Activated CD4-positive, alpha-beta T cell treated with anti-CD3 and anti-CD28 coated beads, Interleukin-2, amount 50 U/mL, for 4 hours (primary cell): Measurements from ENCODE around the gene PTAFR.

ENCODE experiments used
- DNase-seq, 2 experiments: peaks; one replicate each; pipeline ENCODE4 v3.0.0-alpha.2; 2020

PTAFR gene, protein sequence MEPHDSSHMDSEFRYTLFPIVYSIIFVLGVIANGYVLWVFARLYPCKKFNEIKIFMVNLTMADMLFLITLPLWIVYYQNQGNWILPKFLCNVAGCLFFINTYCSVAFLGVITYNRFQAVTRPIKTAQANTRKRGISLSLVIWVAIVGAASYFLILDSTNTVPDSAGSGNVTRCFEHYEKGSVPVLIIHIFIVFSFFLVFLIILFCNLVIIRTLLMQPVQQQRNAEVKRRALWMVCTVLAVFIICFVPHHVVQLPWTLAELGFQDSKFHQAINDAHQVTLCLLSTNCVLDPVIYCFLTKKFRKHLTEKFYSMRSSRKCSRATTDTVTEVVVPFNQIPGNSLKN

DNA sequence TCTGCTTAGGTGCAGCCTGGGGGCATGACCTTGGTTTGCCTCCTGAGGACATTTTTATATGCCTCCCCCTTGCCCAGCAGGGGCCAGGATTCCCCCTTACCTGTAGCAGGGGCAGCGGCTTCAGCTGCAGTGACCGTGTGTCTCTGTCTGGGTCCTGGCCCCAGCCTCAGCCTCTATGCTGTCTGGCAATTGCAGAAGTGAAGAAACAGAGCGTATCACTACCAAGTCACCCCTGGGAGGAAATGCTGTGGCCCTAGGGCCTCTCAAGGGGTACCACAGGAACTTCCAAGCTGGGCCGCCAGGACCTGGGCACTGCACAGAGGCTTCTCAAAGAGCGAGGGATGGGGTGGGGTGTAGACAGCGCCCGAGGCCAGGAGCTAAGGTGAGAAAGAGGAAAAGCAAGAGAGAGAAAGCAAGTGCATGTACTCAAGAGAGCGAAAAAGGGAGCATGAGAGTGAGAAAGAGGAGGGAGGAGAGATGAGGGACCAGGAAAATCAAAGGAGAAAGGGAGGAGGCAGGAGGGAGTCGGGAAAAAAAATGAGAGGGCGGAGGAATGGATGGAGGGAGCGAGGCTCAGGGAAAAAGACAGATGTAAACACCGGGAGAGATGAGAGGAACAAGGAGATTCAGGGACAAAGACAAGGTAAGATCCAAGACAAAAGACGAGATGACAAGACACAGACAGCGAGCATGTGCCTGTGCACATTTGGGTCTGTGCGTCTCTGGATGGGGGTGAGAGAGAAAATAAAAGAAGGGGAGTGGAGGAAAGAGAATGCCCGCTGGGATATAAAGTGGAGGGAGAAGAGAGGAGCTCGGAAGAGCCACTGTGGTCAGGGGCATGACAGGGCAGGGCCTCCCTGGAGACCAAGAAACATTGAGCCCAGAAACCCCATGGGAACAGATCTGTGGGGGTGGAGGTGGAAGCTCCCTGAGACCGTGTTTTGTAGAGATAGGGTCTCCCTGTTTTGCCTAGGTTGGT is at the start of gene PTAFR:
Gene PTAFR, minus strand, starts transcription at position 199 of the 979 bp plus-strand sequence. CDS start 25,669 bp downstream, outside the sequence.
- no peak for DNase-seq

DNA sequence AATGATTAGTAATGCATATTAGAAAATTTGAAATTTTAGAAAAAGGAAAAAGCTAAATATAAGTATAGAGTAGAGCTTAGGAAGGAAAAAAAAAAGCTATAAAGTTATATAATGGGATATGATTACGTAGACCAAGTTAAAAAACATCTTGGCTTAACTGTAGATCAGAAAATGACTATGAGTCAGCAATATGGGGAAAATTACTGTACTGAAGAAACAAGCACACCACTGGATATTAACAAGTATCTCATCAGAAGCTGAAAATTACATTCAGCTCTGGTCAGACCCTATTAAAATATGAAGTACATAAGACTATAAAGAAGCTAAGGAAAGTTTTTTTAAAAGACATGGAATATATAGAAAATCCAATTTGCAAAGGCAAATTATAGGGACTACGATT is 36.8 kb upstream of the PTAFR start:
- no peak for DNase-seq

DNA sequence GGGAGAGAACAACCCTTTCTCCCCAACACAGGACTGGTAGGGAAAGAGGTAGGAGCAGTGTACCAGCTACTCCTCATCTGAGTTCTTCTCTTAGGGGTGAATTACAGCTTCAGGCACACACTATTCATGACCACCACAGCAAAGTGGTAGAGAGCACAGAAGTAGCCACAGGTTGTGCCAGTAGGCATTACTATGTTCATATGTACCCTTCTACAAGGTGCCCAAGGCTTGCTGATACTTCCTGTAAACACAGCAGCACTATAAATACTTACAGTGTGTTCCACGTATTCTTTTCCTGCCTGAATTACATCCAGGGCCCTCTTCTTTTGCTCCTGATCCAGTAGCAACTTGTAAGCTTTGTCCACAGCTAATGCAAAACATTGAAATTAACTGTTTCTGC is 33.2 kb upstream of the PTAFR start:
- no peak for DNase-seq

DNA sequence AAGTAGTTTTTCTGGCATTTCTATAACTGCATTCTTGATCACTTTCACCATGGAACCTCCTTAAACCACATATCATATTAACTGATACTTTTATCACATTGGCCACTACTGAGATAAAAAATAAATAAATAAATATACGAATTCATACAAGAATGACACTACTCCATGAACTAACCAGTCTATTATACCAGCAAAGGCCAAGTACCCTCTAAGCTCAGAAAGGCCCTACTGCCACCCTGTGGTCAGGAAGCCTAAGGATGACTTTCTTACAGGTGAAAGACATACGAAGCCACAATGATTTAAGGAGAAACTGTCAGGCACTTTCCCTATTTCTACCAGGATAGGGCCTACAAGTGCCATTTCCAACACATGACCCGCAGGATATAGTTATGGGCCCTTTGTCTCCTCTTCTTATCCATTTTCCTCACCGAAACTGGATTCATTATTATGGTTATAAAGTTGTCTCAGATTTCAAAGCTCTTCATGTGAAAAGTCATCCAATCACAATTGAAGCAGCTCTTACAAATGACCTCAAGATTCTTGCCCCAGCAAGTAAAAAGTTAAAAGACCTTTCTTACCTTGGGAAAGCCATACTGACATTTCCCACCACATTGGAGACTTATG is 32.4 kb upstream of the PTAFR start:
- DNase-seq, result peak; percentile 57 to 58

DNA sequence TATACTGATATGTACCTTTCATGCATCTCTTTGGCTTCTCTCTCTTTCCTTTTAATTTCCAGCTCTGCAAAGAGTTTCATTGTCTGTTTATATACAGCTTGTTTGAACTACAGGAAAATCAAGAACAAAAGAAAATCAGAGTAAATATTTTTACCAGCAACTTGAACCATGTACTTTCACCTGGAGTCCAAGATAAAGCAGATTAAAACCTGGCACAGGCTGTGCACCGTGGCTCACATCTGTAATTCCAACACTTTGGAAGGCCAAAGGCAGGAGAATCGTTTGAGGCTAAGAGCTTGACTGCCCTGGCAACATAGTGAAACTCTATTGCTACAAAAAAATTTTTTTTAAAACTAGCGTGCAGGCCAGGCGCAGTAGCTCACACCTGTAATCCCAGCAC is 28.8 kb upstream of the PTAFR start:
- DNase-seq, result no peak

DNA sequence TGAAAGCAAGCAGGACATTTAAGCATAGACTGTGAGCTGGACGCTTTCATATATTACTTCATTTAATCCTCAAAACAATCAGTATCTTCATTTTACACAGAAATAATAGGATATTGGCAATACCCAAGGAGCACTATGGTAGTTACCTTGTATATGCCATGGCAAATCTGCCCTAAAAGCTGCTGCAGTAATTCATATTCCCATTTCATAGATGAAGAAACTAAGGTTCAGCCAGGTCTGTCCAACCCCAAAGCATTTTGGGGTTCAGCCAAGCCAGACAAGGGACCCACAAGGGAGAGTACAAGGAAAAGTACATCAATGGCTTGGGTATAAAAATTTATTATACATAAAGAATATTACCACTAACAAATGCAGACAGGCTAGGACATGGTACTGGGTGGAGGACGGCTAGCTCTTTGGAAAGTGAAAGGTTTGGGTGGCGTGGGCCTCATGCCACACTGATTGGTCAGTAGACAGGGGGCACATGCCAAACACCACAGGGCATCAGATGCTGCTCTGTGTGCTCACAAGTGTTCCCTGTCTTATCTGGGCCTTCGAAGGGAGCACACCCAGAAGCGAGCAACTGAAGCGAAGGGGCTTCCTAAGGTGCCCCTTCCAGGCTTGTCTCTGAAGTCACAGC is 23.9 kb upstream of the PTAFR start:
- DNase-seq, result no peak

DNA sequence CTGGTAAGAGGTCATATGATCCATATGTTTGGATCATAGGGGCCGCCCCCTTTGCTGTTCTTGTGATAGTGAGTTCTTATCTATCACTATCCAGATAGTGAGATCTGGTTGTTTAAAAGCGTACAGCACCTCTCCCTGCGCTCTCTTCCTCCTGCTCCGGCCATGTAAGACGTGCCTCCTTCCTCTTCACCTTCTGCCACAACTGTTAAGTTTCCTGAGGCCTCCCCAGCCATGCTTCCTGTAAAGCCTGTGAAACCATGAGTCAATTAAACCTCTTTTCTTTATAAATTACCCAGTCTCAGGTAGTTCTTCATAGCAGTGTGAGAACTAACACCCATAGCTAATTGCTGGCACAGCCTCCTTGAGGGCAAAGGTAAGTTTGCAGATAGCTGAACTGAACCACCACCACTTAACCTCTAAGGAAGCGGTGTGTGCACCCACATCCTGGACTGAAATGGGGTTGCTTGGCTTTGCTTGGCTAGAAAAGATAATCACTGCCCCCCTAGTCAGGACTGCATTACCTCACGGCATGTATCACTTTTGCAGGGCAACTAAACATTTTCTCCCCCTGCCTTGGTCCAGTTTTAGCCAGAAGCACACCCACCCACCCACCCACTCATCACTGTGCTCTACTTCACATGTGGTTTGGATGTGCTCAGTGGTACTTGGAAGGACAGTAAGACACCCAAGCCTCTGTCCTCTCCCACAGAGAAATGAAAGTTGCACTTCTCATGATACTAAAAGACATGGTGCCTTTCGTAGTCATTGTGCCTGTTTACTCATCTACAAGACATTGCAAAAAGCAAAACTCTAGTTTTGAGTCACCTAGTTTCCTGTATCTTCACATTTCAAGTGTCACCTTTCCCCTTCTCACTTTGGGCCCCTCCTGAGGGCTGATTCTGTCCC is 23.1 kb upstream of the PTAFR start:
- DNase-seq, result peak in 1 of 2 experiments; percentile 21

DNA sequence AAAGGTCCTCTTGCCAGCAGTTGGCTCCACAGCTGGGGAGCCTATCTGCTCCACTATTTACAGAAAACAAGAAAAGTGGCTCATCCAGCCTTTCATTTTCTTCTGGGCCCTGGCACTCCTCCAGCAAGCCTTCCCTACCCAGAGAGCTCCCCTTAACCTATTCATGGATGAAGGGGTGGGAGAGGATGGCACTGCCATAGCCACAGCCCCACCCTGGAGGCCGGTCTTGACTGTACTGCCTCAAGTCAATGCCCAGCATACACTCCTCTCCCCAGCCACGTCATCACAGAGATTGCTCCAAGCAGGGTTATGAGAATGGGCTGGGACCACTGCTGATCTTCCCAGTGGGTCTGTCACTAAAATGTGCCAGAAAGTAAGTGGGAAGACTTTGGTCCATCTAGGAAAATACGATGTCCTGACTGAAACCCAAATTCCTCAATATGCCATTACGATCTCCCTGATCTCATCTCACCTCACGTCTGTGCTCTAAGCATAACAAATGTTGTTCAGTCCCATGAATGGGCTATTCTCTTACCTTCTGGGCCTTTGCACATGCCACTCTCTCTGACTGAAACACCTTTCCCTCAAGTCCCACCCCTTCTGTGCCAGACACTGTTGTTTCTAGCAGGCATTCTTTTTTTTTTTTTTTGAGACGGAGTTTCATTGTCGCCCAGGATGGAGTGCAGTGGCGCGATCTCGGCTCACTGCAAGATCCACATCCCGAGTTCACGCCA is 21.4 kb upstream of the PTAFR start:
- no peak for DNase-seq

DNA sequence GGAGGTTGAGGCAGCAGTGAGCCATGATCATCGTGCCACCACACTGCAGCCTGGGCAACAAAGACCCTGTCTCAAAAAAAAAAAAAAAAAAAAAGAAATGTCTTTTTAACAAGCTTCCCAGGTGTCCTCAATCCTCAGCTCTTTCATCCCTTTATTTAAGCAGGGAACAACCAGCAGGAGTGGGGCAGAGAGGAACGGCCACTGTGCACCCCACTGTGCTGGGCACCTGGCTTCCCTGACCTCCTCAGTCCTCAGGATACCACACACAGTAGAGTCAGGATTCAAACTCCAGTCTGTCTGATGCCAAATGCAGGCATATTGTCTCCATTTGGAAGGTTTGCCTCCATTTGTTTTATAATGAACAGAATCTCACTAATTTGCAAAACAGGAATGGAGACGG is 19.8 kb upstream of the PTAFR start:
- no peak for DNase-seq

DNA sequence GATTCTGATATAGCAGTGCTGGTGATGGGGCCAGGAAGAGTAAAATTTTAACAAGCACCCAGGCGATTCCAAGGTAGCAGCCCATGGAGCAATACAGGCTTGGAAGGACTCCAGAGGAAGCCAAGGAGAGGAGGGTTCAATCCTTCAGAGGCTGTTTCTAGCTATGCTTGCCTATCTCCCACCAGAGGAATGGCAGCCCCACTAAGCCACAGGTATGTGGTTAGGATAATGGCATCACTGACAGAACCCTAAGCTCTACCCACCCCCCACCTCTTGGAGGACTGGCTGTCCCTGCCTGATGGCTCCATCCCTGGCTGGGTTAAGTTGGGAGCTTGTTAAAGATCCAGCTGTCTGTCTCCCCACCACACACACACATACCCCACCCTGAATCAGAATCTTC is 19.3 kb upstream of the PTAFR start:
- DNase-seq, result no peak

DNA sequence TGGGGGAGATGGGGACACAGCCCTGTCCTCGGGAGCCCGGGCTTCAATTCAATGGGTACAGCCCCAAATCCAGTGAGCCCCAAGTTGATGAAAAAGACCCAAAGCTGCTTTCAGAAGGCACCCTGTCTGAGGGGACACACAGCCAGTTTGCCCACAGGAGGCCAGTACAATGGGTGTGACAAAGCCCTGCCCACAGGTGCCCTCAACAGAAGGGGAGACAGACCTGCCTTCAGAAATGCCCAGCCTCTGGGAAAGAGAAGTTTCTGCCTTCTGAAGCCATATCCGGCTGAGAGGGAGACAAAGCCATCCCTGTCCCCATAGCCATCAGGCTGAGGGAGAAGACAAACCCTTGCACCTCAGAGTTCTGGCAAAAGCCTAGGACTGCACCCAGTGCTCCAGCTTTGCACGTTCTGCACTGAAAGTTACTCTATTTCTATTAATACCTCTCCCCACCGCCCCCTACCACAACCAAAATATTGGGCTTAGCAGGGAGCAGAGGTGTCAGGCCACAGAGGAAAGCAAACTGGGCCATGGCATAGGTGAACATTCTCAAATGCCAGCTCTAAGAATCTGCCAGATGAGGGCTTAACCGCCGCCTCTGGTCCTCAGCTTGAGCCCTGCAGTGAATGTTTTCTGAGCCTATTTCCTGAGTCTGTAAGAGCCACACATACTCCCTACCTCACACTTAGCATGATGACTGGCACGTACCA is 18.0 kb upstream of the PTAFR start:
- no peak for DNase-seq

DNA sequence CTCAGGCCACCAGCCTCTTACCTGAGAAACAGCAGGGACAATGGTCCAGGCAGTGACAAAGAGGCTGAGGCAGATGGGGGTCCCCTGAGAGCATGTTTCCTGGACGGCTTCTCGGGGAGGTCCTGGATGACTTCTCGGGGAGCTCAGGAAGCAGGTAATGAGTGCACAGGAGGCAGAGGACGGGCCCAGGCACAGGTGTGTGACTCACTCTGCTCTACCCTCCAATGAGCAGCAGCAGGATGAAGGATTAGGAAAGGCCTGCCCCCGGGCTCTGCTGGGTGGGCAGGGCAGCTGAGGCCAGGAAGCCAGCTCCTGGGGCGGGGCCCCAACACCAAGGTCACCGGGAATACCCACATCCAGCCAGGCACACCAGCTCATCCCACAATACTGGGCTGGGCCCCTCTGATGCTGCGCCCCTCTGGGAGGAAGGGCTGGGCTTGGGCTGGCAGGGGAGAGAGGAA is 17.2 kb upstream of the PTAFR start:
- DNase-seq, result no peak

DNA sequence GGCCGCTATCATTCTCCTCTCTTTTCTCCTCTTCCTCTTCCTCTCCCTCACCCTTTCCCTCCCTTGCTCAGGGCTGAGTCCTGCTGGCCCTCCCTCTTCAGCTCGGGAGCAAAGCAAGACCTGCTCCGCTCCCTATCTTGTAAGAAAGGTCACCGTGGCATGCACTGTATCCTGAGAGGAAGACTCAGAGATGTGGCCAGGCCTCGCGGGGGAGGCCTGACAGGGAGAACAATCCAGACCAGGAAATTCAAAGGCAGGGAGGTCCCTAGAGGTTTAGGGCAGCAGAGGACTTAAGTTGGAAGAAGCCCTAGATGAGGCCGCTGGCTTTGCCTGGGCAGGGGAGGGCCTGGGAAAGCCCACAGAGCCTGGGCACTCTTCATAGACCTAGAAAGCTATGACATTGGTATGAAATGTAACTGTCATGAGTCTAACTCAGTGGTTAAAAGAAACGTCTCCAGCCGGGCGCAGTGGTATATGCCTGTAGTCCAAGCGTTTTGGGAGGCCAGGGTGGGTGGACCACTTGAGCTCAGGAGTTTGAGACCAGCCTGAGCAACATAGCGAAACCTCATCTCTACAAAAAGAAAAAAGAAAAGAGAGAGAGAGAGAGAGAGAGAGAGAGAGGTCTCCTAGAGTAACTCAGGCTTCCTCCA is 14.6 kb upstream of the PTAFR start:
- DNase-seq, result no peak

DNA sequence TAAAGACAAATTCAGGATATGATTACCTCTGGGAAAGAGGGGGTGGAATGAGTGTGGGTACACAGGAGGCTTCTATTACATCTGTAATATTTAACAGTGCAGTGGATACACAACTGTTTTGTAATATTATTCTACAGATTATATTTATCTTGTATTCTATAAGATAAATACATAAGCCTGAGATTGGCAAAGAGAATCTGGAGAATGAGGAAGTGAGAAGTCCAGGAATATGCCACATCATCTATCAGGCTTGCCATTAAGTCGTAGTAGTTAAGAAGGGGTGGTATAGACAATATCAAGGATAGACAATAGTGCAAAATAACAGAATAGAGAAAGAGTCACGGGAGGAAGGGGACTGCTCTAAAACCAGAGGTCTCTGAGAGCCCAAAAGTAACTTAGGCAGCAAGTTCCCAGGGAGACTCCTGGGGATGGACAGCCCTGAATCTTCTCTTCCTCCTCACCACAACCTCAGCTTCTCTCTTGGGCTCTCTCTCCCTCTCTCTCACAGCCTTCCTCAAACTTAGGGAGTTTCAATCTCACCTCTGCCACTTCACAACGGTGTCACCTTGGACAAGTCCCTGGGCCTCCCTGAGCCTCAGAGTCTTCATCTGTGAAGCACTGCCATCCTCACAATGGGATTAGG is 14.0 kb upstream of the PTAFR start:
- no peak for DNase-seq

DNA sequence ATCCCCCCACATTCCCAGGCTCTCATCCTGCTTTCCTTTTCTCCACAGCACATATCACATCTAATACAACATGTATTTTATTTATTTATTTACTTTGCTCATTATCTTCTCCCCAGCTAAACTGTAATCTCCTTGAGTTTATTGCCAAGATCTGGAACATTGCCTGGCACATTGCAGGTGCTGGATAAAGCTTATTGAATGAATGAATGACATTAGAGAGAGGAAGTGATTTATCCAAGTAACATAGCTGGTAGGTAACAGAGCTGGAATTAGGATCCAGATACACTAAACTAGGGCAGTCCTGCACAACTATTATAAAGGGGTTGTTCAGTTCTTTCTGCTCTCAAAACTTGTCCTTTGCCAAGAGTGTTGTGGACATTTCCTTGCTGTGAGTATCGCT is 8.6 kb upstream of the PTAFR start:
- DNase-seq, result no peak

DNA sequence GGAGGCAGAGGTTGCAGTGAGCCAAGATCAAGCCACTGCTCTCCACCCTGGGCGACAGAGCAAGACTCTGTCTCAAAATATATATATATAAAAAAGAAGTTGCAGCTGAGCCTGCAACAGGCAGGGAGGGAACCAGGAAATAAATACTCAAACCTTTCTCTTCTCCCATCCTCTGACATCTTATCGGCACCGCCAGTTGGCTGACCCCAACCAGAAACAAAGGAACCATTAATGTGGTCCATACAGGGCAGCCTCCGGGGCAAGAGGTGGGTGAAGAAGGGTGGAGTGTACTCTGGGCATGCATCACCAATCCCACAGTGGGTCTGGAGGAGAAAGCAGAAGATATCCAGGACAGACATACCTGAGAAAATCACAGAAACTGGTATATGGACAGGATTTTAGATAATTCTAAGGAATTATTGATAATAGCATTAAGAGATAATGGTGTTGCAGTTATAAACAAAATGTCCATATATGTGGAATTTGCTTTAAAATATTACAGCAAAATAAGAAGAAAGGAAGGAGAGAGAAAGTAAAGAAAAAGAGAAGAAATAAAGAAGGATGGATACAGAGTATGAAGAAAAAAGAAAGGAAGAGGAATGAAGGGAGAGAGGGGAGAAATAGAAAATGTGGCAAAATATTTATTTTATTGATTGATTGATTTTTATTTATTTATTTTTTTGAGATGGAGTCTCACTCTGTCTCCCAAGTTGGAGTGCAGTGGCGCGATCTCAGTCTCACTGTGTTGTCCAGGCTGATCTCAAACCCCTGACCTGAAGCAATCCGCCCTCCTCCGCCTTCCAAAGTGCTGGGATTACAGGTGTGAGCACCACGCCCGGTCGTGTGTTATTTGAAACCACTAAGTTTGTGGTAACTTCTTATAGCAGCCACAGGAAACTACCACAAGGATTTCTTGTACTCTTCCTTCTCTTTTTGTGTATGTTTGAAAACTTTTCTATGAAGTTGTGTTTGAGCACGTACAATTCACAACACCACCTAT is 4.1 kb upstream of the PTAFR start:
- no peak for DNase-seq

DNA sequence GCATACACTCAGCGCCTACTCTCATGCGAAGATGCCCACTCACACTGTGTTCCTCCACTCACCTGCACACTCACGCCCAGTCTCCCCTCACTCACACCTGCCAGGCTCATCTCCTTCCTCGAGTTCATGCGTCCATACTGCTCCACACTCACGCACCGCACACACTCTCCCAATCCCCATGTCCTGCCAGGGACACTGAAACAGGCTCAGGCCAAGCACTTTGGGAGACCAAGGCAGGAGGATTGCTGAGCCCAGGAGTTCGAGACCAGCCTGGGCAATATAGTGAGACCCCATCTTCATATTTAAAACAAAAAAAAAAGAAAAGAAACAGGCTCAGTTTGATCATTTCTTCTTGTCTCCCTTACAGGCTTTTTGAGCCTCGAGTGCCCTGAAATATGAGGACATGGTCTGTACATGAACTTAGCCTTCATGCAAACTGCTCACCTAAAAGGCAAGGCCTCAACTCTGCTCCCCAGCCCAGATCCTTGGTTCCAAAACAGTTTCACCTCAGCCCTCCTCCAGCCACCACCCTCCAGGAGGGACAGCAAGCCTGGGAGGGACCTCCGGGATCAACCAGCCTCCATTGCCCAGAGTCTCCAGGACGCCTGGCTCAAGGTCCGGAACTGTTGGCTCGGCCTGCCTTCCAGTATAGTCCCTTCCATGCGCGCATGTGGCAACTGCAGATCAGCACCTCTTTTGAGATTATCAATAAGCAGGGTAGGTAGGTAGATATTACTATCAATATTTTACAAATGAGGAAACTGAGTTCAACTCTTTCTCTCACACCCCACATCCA is 2.4 kb upstream of the PTAFR start:
- DNase-seq, result no peak
